Testis (tissue), 3 donors: Measurements from ENCODE around the gene LTBR. TPM values are rescaled to one million over a fixed set of nuclear protein-coding genes. Genes with fewer than 3 reads are reported as not detected.

Experiments
- DNase-seq: peaks from one replicate; pipeline ENCODE4 v3.0.0-alpha.2; 2019
- H3K27ac ChIP-seq, 2 donors: fragments of 200-600 bp; sonication (generic); one replicate each; pipeline ENCODE4 v1.5.1; 2019
- H3K27me3 ChIP-seq: fragments of 200-600 bp; sonication (generic); one replicate; pipeline ENCODE4 v1.5.1; 2019
- H3K36me3 ChIP-seq: fragments of 200-600 bp; sonication (generic); one replicate; pipeline ENCODE4 v1.5.1; 2017; ENCODE audit warnings: low read depth; ENCODE audit errors: missing control alignments
- H3K4me1 ChIP-seq: fragments of 200-600 bp; sonication (generic); one replicate; pipeline ENCODE4 v1.5.1; 2019
- H3K4me3 ChIP-seq, 2 donors: fragments of 200-600 bp; sonication (generic); one replicate each; pipeline ENCODE4 v1.5.1; 2017 to 2019
- H3K9me3 ChIP-seq: fragments of 200-600 bp; sonication (generic); one replicate; pipeline ENCODE4 v1.5.1; 2017
- POLR2A ChIP-seq: fragments of 450-650 bp; IDR thresholded peaks from one replicate; pipeline ENCODE4 v1.6.1; 2017; ENCODE audit warnings: antibody characterized with exemption, mild to moderate bottlenecking, moderate library complexity
- WGBS, 2 donors: methylation state at CpG; one replicate each; pipeline ENCODE4 v1.1.5; 2018; 5-methylcytosine and 5-hydroxymethylcytosine counted together
- intact Hi-C: fragments of 100-400 bp; cut with DNase I; formaldehyde crosslinking; loops from one replicate; pipeline ENCODE4 v1.15.1; 2023; ENCODE audit warnings: low total_unique reads
- polyA plus RNA-seq: library from polyadenylated mRNA; stranded (reverse); fragments of 350-450 nt; fragmentation: Illumina TruSeq; extraction: RNeasy Lipid Tissue Mini Kit (QIAGEN cat#74804); gene quantifications from one replicate; pipeline ENCODE4 v1.2.3, GENCODE V29; 2014; ENCODE audit warnings: low read depth, low replicate concordance; ENCODE audit not compliant: insufficient read depth
- total RNA-seq, 2 donors: library from RNA; depleted of rRNA; stranded (reverse); fragments of >200 nt; gene quantifications; one replicate each; pipeline ENCODE4 v1.2.3, GENCODE V29; 2016
- TF ChIP-seq, protein P1 (sequence below), 3 experiments: fragments of 450-650 bp in 2 of 3; fragments of 200-600 bp in 1 of 3; sonication (generic) in 1 of 3; IDR thresholded peaks; one replicate each; pipeline ENCODE4 v1.5.1; 2016 to 2019; ENCODE audit warnings: antibody characterized with exemption in 3 of 3, mild to moderate bottlenecking in 2 of 3, moderate library complexity in 1 of 3

LTBR gene
- total and polyA plus RNA-seq, 3 donors from 2014 or later = 36.6 to 112 (median 81.3) TPM

- Histone ChIP-seq H3K4me1 (no peaks in the 10 kb centered on the region), H3K36me3 (no peaks in the 10 kb centered on the region), H3K27me3 (no peaks in the 10 kb centered on the region), H3K9me3 (no peaks in the 10 kb centered on the region), H3K27ac (no peak overlapping the region), H3K4me3 (no peak overlapping the region)
- WGBS, 2 donors = 90 to 97% methylated on average over 10 of the region's 10 CpGs
- no peak for DNase-seq
- intact Hi-C loops = no loop called here
- TF ChIP-seq, protein P1, sequence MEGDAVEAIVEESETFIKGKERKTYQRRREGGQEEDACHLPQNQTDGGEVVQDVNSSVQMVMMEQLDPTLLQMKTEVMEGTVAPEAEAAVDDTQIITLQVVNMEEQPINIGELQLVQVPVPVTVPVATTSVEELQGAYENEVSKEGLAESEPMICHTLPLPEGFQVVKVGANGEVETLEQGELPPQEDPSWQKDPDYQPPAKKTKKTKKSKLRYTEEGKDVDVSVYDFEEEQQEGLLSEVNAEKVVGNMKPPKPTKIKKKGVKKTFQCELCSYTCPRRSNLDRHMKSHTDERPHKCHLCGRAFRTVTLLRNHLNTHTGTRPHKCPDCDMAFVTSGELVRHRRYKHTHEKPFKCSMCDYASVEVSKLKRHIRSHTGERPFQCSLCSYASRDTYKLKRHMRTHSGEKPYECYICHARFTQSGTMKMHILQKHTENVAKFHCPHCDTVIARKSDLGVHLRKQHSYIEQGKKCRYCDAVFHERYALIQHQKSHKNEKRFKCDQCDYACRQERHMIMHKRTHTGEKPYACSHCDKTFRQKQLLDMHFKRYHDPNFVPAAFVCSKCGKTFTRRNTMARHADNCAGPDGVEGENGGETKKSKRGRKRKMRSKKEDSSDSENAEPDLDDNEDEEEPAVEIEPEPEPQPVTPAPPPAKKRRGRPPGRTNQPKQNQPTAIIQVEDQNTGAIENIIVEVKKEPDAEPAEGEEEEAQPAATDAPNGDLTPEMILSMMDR (IDR thresholded peaks at IDR 0.05) = no peak
- no peak for TF ChIP-seq POLR2A
Measured at GRCh38 chr12:6407236-6407954, 23.4 kb downstream of the LTBR start.

DNA sequence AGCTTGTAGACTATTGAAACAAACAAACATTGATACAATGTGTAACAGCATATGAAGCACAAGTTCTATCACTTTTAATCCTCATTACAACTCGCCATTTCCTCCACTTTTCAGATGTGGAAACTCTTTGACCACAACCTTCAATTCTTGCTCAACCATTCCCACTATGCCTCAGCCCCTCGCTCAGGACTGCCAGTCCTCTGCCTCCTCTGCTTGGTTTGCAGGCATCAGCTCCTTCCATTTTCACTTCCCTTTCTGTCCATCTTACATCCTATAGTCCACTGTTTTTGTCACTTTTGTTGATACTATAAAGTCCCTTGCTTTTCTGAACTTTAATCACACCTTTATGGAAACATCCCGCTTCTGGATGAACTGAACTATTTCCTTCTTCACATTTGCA lies 32.6 kb downstream of the LTBR start:
- no peak for DNase-seq
- Histone ChIP-seq H3K36me3 (no peaks in the 10 kb centered on the region), H3K27ac (no peak overlapping the region), H3K27me3 (no peaks in the 10 kb centered on the region), H3K9me3 (no peaks in the 10 kb centered on the region), H3K4me1 (peaks cover 6% of the 10 kb centered on the region), H3K4me3 (no peak overlapping the region)
- TF ChIP-seq, protein P1 (IDR thresholded peaks at IDR 0.05) = no peak
- no peak for TF ChIP-seq POLR2A
- 84 to 91% methylated on average over 3 of the region's 3 CpGs for WGBS, 2 donors
- intact Hi-C loops = no loop called here

- no peaks in the 10 kb centered on the region for H3K9me3 ChIP-seq
- intact Hi-C loops = no loop called here
- no peak for DNase-seq
- H3K4me1 ChIP-seq = peaks cover 9% of the 10 kb centered on the region
- H3K4me3 ChIP-seq = no peak overlapping the region
- H3K27me3 ChIP-seq = no peaks in the 10 kb centered on the region
- peak overlapping the region in 1 of 2 donors; percentile 30 for H3K27ac ChIP-seq
- 34 to 50% methylated on average over 6 of the region's 6 CpGs for WGBS, 2 donors
- no peaks in the 10 kb centered on the region for H3K36me3 ChIP-seq
- TF ChIP-seq, protein P1 (IDR thresholded peaks at IDR 0.05) = no peak
- TF ChIP-seq POLR2A = no peak
Measured at GRCh38 chr12:6418796-6419195, 34.8 kb downstream of the LTBR start.

DNA sequence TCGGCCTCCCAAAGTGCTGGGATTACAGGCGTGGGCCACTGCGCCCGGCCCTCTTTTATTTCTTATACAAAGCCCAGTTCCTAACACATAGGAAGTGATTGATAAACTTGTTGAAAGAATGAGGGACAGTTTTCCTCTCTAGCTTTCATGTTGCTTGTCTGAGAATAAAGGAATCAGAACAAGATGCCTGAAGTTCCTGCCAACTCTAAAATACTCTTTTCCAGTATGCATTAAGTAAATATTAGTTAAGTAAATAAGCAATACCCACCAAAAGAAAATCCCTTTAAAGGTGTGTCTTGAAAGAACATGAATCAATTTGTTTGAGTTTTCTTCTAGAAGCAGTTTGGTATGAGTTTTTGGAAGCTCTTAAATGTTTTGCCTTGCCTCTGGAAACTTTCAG lies 36.4 kb downstream of the LTBR start:
- TF ChIP-seq POLR2A = no peak
- TF ChIP-seq, protein P1 (IDR thresholded peaks at IDR 0.05) = no peak
- no peak overlapping the region for H3K4me3 ChIP-seq
- peaks cover 11% of the 10 kb centered on the region for H3K4me1 ChIP-seq
- 73% methylated on average over 4 of the region's 4 CpGs for WGBS, 2 donors
- no peaks in the 10 kb centered on the region for H3K9me3 ChIP-seq
- DNase-seq = no peak
- H3K36me3 ChIP-seq = no peaks in the 10 kb centered on the region
- no peaks in the 10 kb centered on the region for H3K27me3 ChIP-seq
- intact Hi-C loops = no loop called here
- no peak overlapping the region for H3K27ac ChIP-seq
